ENCODE results near the gene DACT1.

GRCh38 chr14:58671436-58671835 lies 33.7 kb downstream of the DACT1 start:
- TF ChIP-seq FOXM1 (IDR thresholded peaks at IDR 0.05; ENCODE audit: borderline replicate concordance) (no peak), FOXA1 (IDR thresholded peaks at IDR 0.05) (no peak), SUZ12 (IDR thresholded peaks at IDR 0.05) (no peak), ELF4 (IDR thresholded peaks at IDR 0.05) (no peak), ZNF384 (IDR thresholded peaks at IDR 0.05) (no peak), NFRKB (IDR thresholded peaks at IDR 0.05) (no peak), L3MBTL2 (conservative IDR thresholded peaks at IDR 0.05) (no peak), HDGF (IDR thresholded peaks at IDR 0.05; ENCODE audit: borderline replicate concordance) (no peak), TARDBP (IDR thresholded peaks at IDR 0.05) (no peak), SP1 (IDR thresholded peaks at IDR 0.05) (no peak), BHLHE40 (IDR thresholded peaks at IDR 0.05; ENCODE audit: borderline replicate concordance) (no peak), FOXK2 (IDR thresholded peaks at IDR 0.05) (no peak)
